Smooth muscle cell of bladder (primary cell): Measurements from ENCODE around the gene SLC2A4RG. TPM values are rescaled to one million over a fixed set of nuclear protein-coding genes. Genes with fewer than 3 reads are reported as not detected.

ENCODE experiments used
- total RNA-seq: library from RNA; depleted of rRNA; stranded (reverse); fragments of >200 nt; gene quantifications from 2 replicates; pipeline ENCODE4 v1.2.3, GENCODE V29; 2014

The SLC2A4RG gene
- 14.4 and 18.3 TPM in 2 replicates for total RNA-seq

GRCh38 chr20:63739130-63740069, at the start of gene SLC2A4RG:
TSS of gene SLC2A4RG (plus strand) at chr20:63739776. CDS start at chr20:63739913, 137 bp downstream.

GRCh38 chr20:63696628-63697356, 42.8 kb upstream of the SLC2A4RG start, which contains the start of gene TNFRSF6B:
TSS of gene TNFRSF6B (plus strand) at chr20:63696652. CDS start at chr20:63696768, 116 bp downstream.

GRCh38 chr20:63707558-63708300, 31.8 kb upstream of the SLC2A4RG start, which contains the start of the genes ARFRP1 and ZGPAT:
TSS of gene ARFRP1 (minus strand) at chr20:63707976. CDS start at chr20:63707091, 885 bp downstream.
TSS of gene ZGPAT (plus strand) at chr20:63708039. CDS start at chr20:63708581, 542 bp downstream.

GRCh38 chr20:63735859-63736718, 3.5 kb upstream of the SLC2A4RG start, which contains the start of gene LIME1:
TSS of gene LIME1 (plus strand) at chr20:63736664. CDS start at chr20:63737550, 886 bp downstream.

Other genes with a start within 250 kb of the SLC2A4RG start
- 1.3 and 3.0 TPM in 2 replicates for gene EEF1A2, start 240.7 kb upstream of the SLC2A4RG start, total RNA-seq
- gene PPDPF, start 219.0 kb upstream of the SLC2A4RG start, total RNA-seq: 17.5 and 24.5 TPM in 2 replicates
- under 0.01 and 0.09 TPM in 2 replicates for gene PTK6, start 202.4 kb upstream of the SLC2A4RG start, total RNA-seq
- gene SRMS, start 192.0 kb upstream of the SLC2A4RG start, total RNA-seq: not detected in 2 replicates
- 0.46 and 0.57 TPM in 2 replicates for gene FNDC11, start 185.6 kb upstream of the SLC2A4RG start, total RNA-seq
- gene HELZ2, start 165.5 kb upstream of the SLC2A4RG start, total RNA-seq: 27.0 and 29.2 TPM in 2 replicates
- gene GMEB2, start 112.7 kb upstream of the SLC2A4RG start, total RNA-seq: 7.4 and 8.4 TPM in 2 replicates
- gene STMN3, start 86.4 kb upstream of the SLC2A4RG start, total RNA-seq: 2.1 and 2.3 TPM in 2 replicates
- gene RTEL1, start 81.5 kb upstream of the SLC2A4RG start, total RNA-seq: 6.1 and 9.2 TPM in 2 replicates
- gene TNFRSF6B, start 43.1 kb upstream of the SLC2A4RG start, total RNA-seq: 0.65 and 1.3 TPM in 2 replicates
- gene ARFRP1, start 31.8 kb upstream of the SLC2A4RG start, total RNA-seq: 30.2 and 35.4 TPM in 2 replicates
- gene ZGPAT, start 31.7 kb upstream of the SLC2A4RG start, total RNA-seq: 14.3 and 15.6 TPM in 2 replicates
- gene LIME1, start 3.1 kb upstream of the SLC2A4RG start, total RNA-seq: 1.6 and 2.2 TPM in 2 replicates
- gene ZBTB46, start 91.5 kb downstream of the SLC2A4RG start, total RNA-seq: 4.6 and 9.7 TPM in 2 replicates
- not detected in 2 replicates for gene ABHD16B, start 121.7 kb downstream of the SLC2A4RG start, total RNA-seq
- 112 and 116 TPM in 2 replicates for gene TPD52L2, start 125.5 kb downstream of the SLC2A4RG start, total RNA-seq
- gene DNAJC5, start 155.3 kb downstream of the SLC2A4RG start, total RNA-seq: 49.6 and 68.2 TPM in 2 replicates
- 14.5 and 15.9 TPM in 2 replicates for gene UCKL1, start 216.6 kb downstream of the SLC2A4RG start, total RNA-seq
- gene ZNF512B, start 230.2 kb downstream of the SLC2A4RG start, total RNA-seq: 4.7 and 6.1 TPM in 2 replicates
- gene SAMD10, start 239.9 kb downstream of the SLC2A4RG start, total RNA-seq: 0.28 and 0.43 TPM in 2 replicates
- 57.0 and 63.9 TPM in 2 replicates for gene PRPF6, start 241.4 kb downstream of the SLC2A4RG start, total RNA-seq